Progenitor cell of endocrine pancreas (in vitro differentiated cells): ENCODE results near the gene SERAC1. TPM values are rescaled to one million over a fixed set of nuclear protein-coding genes. Genes with fewer than 3 reads are reported as not detected.
"Not testable (repeated sequence)": the region's sequence is repeated elsewhere in the genome, so short reads cannot be mapped to it uniquely, and the experiment has no call there.

ENCODE experiments used
- DNase-seq: peaks from one replicate; pipeline ENCODE4 v3.0.0; 2021; ENCODE audit warnings: low spot score; ENCODE audit not compliant: unreplicated experiment
- H3K27ac Mint-ChIP-seq: 2 replicates; pipeline ENCODE4 v1.8.0; 2021; ENCODE audit warnings: mild to moderate bottlenecking, moderate library complexity, mixed read lengths
- H3K27me3 Mint-ChIP-seq: 2 replicates; pipeline ENCODE4 v1.8.0; 2021; ENCODE audit warnings: mixed read lengths
- H3K36me3 Mint-ChIP-seq: 2 replicates; pipeline ENCODE4 v1.8.0; 2022; ENCODE audit warnings: mixed read lengths; ENCODE audit not compliant: insufficient read depth
- H3K4me1 Mint-ChIP-seq: 2 replicates; pipeline ENCODE4 v1.8.0; 2021; ENCODE audit warnings: low read depth, mixed read lengths
- H3K4me3 Mint-ChIP-seq: 2 replicates; pipeline ENCODE4 v1.8.0; 2021; ENCODE audit warnings: low read depth, mild to moderate bottlenecking, moderate library complexity, mixed read lengths
- H3K9me3 Mint-ChIP-seq: 2 replicates; pipeline ENCODE4 v1.8.0; 2021; ENCODE audit warnings: low read depth, mixed read lengths
- total RNA-seq: library from RNA; stranded (reverse); gene quantifications from 2 replicates; pipeline ENCODE4 v1.2.1, GENCODE V29; 2021
- TF ChIP-seq, protein P1 (sequence below): fragments of 200-600 bp; sonication (generic); IDR thresholded peaks from one replicate; pipeline ENCODE4 v1.5.0; 2021; ENCODE audit warnings: antibody characterized with exemption, mild to moderate bottlenecking; ENCODE audit not compliant: unreplicated experiment

SERAC1 gene
- total RNA-seq, 1 donor from 2014 or later = 20.0 TPM

DNA sequence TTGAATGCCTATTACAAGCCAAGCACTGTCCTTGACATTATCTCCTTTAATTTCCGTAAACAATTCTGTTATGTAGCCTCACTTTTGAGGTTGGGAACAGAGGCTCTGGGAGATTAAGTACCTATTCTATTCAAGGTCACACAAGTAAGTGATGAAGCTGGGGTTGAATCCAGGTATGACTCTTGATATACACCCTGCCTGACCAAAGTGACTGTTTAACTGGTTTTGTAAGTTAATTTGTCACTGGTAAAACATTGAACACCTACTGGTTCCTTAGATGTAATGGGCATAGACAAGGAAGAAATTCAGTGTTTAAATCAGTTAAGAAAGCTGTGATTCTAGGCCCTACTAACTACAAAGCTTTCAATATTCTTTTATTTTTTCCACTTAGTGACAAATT, 23.0 kb upstream of the SERAC1 start:
- H3K9me3 Mint-ChIP-seq = peaks cover 4% of the 10 kb centered on the region
- DNase-seq = no peak
- H3K27me3 Mint-ChIP-seq = no peaks in the 10 kb centered on the region
- no peak overlapping the region for H3K4me3 Mint-ChIP-seq
- H3K27ac Mint-ChIP-seq = no peak overlapping the region
- peaks cover 17% of the 10 kb centered on the region for H3K36me3 Mint-ChIP-seq
- H3K4me1 Mint-ChIP-seq = peaks cover 13% of the 10 kb centered on the region
- TF ChIP-seq, protein P1, sequence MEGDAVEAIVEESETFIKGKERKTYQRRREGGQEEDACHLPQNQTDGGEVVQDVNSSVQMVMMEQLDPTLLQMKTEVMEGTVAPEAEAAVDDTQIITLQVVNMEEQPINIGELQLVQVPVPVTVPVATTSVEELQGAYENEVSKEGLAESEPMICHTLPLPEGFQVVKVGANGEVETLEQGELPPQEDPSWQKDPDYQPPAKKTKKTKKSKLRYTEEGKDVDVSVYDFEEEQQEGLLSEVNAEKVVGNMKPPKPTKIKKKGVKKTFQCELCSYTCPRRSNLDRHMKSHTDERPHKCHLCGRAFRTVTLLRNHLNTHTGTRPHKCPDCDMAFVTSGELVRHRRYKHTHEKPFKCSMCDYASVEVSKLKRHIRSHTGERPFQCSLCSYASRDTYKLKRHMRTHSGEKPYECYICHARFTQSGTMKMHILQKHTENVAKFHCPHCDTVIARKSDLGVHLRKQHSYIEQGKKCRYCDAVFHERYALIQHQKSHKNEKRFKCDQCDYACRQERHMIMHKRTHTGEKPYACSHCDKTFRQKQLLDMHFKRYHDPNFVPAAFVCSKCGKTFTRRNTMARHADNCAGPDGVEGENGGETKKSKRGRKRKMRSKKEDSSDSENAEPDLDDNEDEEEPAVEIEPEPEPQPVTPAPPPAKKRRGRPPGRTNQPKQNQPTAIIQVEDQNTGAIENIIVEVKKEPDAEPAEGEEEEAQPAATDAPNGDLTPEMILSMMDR = no peak

DNA sequence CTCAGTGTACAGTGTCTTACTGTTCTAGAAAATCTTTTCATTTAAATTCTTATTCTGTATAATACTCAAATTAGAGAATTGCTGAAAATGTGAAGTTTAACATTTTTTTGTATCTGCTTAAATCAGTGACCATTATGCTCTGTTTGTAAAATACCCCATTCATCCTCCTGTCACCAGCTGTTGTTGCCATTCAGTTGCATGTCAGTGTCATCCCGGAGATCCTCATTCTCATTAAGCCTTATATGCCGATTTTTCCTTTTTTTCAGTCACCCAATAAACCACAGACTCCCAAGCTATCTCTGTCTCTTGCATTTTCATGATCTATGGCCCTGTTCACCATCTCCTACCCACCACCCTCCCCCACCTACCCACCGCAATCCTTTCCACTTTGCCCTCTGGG, 20.5 kb upstream of the SERAC1 start:
- H3K9me3 Mint-ChIP-seq = peaks cover 4% of the 10 kb centered on the region
- no peak for DNase-seq
- TF ChIP-seq, protein P1 = no peak
- H3K4me1 Mint-ChIP-seq = peaks cover 9% of the 10 kb centered on the region
- H3K36me3 Mint-ChIP-seq = peaks cover 24% of the 10 kb centered on the region
- H3K27me3 Mint-ChIP-seq = no peaks in the 10 kb centered on the region
- H3K4me3 Mint-ChIP-seq = no peak overlapping the region
- no peak overlapping the region for H3K27ac Mint-ChIP-seq

DNA sequence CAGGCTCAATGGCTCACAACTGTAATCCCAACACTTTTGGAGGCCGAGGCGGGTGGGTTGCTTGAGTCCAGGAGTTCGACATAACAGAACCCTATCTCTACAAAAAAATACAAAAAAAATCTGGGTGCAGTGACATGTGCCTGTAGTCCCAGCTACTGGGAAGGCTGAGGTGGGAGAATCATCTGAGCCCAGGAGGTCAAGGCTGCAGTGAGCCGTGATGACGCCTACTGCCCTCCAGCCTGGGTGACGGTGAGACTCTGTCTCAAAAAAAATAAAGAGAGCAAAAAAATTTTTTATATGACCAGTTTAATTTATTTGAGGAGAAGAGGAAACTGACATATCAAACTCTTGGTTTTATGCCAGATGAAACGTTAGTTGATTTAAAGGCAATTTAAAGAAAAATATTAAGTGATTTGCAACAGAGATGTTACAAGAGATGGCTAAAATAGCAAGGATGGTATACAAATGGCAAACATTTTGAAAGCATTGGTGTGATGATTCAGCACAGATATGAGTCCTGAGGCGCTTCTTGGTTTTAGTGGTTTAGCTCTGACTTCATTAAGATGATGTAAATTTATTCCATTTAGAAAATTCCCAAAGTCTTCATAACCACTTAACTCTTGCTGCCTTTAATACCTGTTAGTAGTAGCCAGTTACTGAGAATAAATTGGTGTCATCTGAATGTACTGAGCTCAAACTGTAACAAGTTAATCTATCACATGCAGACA, 17.8 kb upstream of the SERAC1 start:
- peaks cover 40% of the 10 kb centered on the region for H3K36me3 Mint-ChIP-seq
- H3K4me3 Mint-ChIP-seq = no peak overlapping the region
- H3K4me1 Mint-ChIP-seq = peaks cover 8% of the 10 kb centered on the region
- TF ChIP-seq, protein P1 = no peak
- no peak for DNase-seq
- H3K9me3 Mint-ChIP-seq = peaks cover 20% of the 10 kb centered on the region
- no peak overlapping the region for H3K27ac Mint-ChIP-seq
- H3K27me3 Mint-ChIP-seq = no peaks in the 10 kb centered on the region

DNA sequence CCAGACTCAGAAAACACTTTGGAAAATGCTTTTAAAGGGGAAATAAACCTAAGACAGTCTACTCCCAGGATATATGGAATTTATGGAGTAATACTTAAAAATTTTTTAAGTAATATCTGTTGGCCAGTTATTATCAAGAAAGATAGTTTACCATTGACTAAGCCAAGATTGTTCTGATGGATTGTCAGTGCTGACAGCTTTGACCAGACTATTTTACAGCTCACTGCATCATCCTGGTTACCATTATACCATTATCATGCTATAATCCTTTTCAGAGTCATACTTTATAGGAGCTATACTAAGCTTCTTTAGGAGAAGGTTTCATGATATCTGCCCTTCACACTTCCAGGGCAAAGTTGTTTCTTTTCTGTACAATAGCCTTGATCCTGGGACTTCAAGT, 16.5 kb upstream of the SERAC1 start:
- peaks cover 53% of the 10 kb centered on the region for H3K36me3 Mint-ChIP-seq
- peaks cover 5% of the 10 kb centered on the region for H3K4me1 Mint-ChIP-seq
- no peaks in the 10 kb centered on the region for H3K27me3 Mint-ChIP-seq
- no peak overlapping the region for H3K27ac Mint-ChIP-seq
- TF ChIP-seq, protein P1 = no peak
- H3K4me3 Mint-ChIP-seq = no peak overlapping the region
- peaks cover 32% of the 10 kb centered on the region for H3K9me3 Mint-ChIP-seq
- no peak for DNase-seq

DNA sequence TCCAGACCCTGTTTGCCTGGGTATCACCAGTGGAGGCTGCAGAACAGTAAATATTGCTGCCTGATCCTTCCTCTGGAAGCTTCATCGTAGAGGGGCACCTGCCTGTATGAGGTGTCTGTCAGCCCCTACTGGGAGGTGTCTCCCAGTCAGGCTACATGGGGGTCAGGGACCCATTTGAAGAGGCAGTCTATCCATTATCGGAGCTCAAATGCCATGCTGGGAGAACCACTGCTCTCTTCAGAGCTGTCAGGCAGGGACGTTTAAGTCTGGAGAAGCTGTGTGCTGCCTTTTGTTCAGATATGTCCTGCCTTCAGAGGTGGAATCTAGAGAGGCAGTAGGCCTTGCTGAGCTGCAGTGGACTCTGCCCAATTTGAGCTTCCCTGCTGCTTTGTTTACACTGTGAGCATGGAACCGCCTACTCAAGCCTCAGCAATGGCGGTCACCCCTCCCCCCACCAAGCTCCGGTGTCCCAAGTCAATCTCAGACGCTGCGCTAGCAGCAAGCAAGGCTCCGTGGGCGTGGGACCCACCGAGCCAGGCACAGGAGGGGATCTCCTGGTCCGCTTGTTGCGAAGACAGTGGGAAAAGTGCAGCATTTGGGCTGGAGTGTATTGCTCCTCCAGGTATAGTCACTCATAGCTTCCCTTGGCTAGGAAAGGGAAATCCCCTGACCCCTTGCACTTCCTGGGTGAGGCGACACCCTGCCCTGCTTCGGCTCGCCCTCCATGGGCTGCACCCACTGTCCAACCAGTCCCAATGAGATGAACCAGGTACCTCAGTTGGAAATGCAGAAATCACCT, 15.3 kb upstream of the SERAC1 start:
- not testable (repeated sequence) for DNase-seq

DNA sequence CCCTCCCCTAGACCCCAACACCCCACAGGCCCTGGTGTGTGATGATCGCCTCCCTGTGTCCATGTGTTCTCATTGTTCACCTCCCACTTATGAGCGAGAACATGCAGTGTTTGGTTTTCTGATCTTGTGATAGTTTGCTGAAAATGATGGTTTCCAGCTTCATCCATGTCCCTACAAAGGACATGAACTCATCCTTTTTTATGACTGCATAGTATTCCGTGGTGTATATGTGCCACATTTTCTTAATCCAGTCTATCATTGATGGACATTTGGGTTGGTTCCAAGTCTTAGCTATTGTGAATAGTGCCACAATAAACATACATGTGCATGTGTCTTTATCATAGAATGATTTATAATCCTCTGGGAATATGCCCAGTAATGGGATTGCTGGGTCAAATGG, 9.7 kb upstream of the SERAC1 start:
- not testable (repeated sequence) for H3K27ac Mint-ChIP-seq, DNase-seq, H3K4me3 Mint-ChIP-seq, H3K27me3 Mint-ChIP-seq, H3K4me1 Mint-ChIP-seq
- peaks cover 42% of the 10 kb centered on the region for H3K9me3 Mint-ChIP-seq
- peaks cover 50% of the 10 kb centered on the region for H3K36me3 Mint-ChIP-seq

More for the DNA sequence above, 15.3 kb upstream of the SERAC1 start:
- Mint-ChIP-seq H3K27ac (peak overlapping the region; percentile 24), H3K9me3 (peaks cover 44% of the 10 kb centered on the region), H3K36me3 (peaks cover 66% of the 10 kb centered on the region)
- not testable (repeated sequence) for H3K4me1 Mint-ChIP-seq, H3K27me3 Mint-ChIP-seq, H3K4me3 Mint-ChIP-seq
